Measurements from ENCODE around the gene CRABP2. TPM values are rescaled to one million over a fixed set of nuclear protein-coding genes. Genes with fewer than 3 reads are reported as not detected.

CRABP2 gene
- total and polyA plus RNA-seq, 2 of the 13 experiments (the other 11 are each of a cell fraction or from before 2014, with no cell fraction given) = 0.40 to 0.60 TPM

- TF ChIP-seq, protein P1, sequence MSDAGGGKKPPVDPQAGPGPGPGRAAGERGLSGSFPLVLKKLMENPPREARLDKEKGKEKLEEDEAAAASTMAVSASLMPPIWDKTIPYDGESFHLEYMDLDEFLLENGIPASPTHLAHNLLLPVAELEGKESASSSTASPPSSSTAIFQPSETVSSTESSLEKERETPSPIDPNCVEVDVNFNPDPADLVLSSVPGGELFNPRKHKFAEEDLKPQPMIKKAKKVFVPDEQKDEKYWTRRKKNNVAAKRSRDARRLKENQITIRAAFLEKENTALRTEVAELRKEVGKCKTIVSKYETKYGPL (CRISPR knock-in tag; IDR thresholded peaks at IDR 0.05) = 0 out of 2 replicates have a peak, but pooled peaks have one; percentile 52
- TF ChIP-seq TOPORS (CRISPR knock-in tag; IDR thresholded peaks at IDR 0.05) (no peak), TCF12 (IDR thresholded peaks at IDR 0.05) (no peak), TCF12 (CRISPR knock-in tag; IDR thresholded peaks at IDR 0.05) (no peak), ZNF180 (CRISPR knock-in tag; IDR thresholded peaks at IDR 0.05; ENCODE audit: borderline replicate concordance, low read depth) (no peak), DPF2 (CRISPR knock-in tag; IDR thresholded peaks at IDR 0.05; ENCODE audit: borderline replicate concordance, low read depth) (no peak; the same call in 1 of the 2 replicates), NFE2 (CRISPR knock-in tag; IDR thresholded peaks at IDR 0.05) (no peak), PRDM4 (CRISPR knock-in tag; IDR thresholded peaks at IDR 0.05; ENCODE audit: borderline replicate concordance) (no peak), ZNF607 (CRISPR knock-in tag; IDR thresholded peaks at IDR 0.05; ENCODE audit: borderline replicate concordance) (0 out of 2 replicates have a peak, but pooled peaks have one; percentile 52), SATB2 (CRISPR knock-in tag; IDR thresholded peaks at IDR 0.05) (no peak), ZSCAN12 (CRISPR knock-in tag; IDR thresholded peaks at IDR 0.05) (no peak), MTF2 (CRISPR knock-in tag; IDR thresholded peaks at IDR 0.05; ENCODE audit: borderline replicate concordance) (no peak), FOXP1 (IDR thresholded peaks at IDR 0.05) (no peak), FOXP1 (CRISPR knock-in tag; IDR thresholded peaks at IDR 0.05) (no peak), HNF1B (CRISPR knock-in tag; IDR thresholded peaks at IDR 0.05) (peak; percentile 45; the same call in 1 of the 2 replicates)
- TF ChIP-seq, protein P2, sequence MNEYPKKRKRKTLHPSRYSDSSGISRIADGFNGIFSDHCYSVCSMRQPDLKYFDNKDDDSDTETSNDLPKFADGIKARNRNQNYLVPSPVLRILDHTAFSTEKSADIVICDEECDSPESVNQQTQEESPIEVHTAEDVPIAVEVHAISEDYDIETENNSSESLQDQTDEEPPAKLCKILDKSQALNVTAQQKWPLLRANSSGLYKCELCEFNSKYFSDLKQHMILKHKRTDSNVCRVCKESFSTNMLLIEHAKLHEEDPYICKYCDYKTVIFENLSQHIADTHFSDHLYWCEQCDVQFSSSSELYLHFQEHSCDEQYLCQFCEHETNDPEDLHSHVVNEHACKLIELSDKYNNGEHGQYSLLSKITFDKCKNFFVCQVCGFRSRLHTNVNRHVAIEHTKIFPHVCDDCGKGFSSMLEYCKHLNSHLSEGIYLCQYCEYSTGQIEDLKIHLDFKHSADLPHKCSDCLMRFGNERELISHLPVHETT (CRISPR knock-in tag; conservative IDR thresholded peaks at IDR 0.05) = no peak
Measured at GRCh38 chr1:156749419-156750118, 44.2 kb upstream of the CRABP2 start (continued).
